Activated naive CD8-positive, alpha-beta T cell treated with anti-CD3 and anti-CD28 coated beads, Interleukin-2, amount 10 ng/mL, durations not matched to agents 7 days and 5 days (primary cell): Measurements from ENCODE around the gene FAM209B. TPM values are rescaled to one million over a fixed set of nuclear protein-coding genes. Genes with fewer than 3 reads are reported as not detected.
"Not testable (repeated sequence)": the region's sequence is repeated elsewhere in the genome, so short reads cannot be mapped to it uniquely, and the experiment has no call there.

Experiments used
- ATAC-seq: fragments of 150-1000 bp; cut with Tn5 transposase; one replicate; pipeline ENCODE4 v1.10.0; 2021; ENCODE audit warnings: low read depth, moderate library complexity
- POLR2A ChIA-PET: fragments of 350-600 bp; sonication (Branson Sonifier 250); formaldehyde crosslinking; loops from one replicate; lab custom pipeline; 2021; ENCODE audit warnings: antibody characterized with exemption; lab: Charles Lee
- DNase-seq: peaks from one replicate; pipeline ENCODE4 v3.0.0; 2021
- H3K27ac Mint-ChIP-seq: one replicate; pipeline ENCODE4 v1.8.0; 2022; ENCODE audit warnings: mild to moderate bottlenecking, mixed read lengths
- H3K27me3 Mint-ChIP-seq: one replicate; pipeline ENCODE4 v1.8.0; 2022; ENCODE audit warnings: mild to moderate bottlenecking, moderate library complexity, mixed read lengths
- H3K36me3 Mint-ChIP-seq: one replicate; pipeline ENCODE4 v1.8.0; 2021; ENCODE audit warnings: mild to moderate bottlenecking, mixed read lengths
- H3K4me1 Mint-ChIP-seq: one replicate; pipeline ENCODE4 v1.8.0; 2021; ENCODE audit warnings: mixed read lengths
- H3K4me3 Mint-ChIP-seq: one replicate; pipeline ENCODE4 v1.8.0; 2022; ENCODE audit warnings: mild to moderate bottlenecking, moderate library complexity, mixed read lengths
- H3K9me3 Mint-ChIP-seq: one replicate; pipeline ENCODE4 v1.8.0; 2021; ENCODE audit warnings: mixed read lengths
- total RNA-seq, 2 experiments: library from RNA; stranded (reverse); gene quantifications; one replicate each; pipeline ENCODE4 v1.2.3, GENCODE V29; 2021

The FAM209B gene
- total RNA-seq, 2 experiments from 2014 or later = 1.1 to 1.8 TPM

DNA sequence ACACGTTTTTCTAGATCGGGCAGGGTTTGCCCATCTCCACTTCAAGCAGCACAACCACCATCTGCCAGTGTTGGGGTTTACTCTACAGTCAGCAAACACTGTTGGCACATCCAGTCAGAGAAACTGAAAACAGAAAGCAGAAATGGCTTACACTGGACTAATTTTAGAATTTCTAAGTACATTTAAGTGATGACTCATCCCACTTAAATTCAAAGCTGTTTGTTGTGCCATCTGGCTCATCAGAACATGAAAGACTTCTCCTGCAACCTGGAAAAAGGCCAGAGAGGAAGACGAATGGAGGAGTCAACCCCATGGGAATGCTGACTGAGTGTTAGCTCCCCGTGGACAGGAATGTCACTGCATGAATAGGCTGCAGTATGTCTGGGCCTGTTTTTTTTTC, 21.8 kb downstream of the FAM209B start:
- ATAC-seq (no peak), DNase-seq (no peak)
- Mint-ChIP-seq H3K27me3 (no peaks in the 10 kb centered on the region), H3K27ac (peak overlapping the region; percentile 20), H3K4me1 (peaks cover 6% of the 10 kb centered on the region), H3K9me3 (no peaks in the 10 kb centered on the region), H3K36me3 (no peaks in the 10 kb centered on the region), H3K4me3 (no peak overlapping the region)
- POLR2A ChIA-PET = no interaction called here

DNA sequence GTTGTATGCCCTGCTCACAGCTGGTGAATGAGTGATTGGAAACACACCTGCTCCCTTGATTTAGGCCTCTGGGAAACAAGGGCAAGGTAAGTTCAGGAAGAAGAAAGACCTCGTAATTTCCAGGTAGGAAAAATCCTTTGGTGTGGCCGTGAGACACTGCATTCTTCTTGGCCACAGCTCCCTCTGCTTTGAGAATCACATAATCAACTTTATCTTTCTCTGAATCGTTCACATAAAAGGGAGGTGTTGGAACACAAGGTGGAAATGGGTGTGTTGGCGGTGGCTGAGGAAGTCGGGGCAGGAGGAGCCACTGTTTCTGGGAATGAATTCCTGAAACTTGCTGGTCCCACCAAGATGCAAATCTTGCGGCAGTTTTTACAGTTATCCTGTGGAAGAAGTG, 25.9 kb downstream of the FAM209B start:
- no peak overlapping the region for H3K4me3 Mint-ChIP-seq

DNA sequence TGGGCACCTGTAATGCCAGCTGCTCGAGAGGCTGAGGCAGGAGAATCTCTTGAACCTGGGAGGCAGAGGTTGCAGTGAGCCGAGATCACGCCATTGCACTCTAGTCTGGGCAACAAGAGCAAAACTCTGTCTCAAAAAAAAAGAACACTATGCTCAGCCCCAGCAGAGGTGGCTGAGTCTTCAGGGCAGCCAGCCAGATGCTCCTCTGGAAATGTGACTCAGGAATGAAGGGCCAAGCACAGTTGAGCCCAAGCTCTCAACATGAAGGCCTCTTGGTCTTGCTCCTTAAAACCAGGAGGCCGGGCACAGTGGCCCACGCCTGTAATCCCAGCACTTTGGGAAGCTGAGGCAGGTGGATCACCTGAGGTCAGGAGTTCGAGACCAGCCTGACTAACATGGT, 31.5 kb downstream of the FAM209B start:
- H3K27me3 Mint-ChIP-seq, H3K4me3 Mint-ChIP-seq, POLR2A ChIA-PET, H3K36me3 Mint-ChIP-seq, H3K4me1 Mint-ChIP-seq, H3K27ac Mint-ChIP-seq, H3K9me3 Mint-ChIP-seq, DNase-seq, ATAC-seq: not testable (repeated sequence)

More for the DNA sequence above, 25.9 kb downstream of the FAM209B start:
- DNase-seq (no peak), ATAC-seq (no peak)
- H3K4me1 Mint-ChIP-seq = peaks cover 6% of the 10 kb centered on the region
- no peaks in the 10 kb centered on the region for H3K9me3 Mint-ChIP-seq
- H3K36me3 Mint-ChIP-seq = no peaks in the 10 kb centered on the region
- peaks cover 2% of the 10 kb centered on the region for H3K27me3 Mint-ChIP-seq
- no peak overlapping the region for H3K27ac Mint-ChIP-seq
- POLR2A ChIA-PET = no interaction called here

DNA sequence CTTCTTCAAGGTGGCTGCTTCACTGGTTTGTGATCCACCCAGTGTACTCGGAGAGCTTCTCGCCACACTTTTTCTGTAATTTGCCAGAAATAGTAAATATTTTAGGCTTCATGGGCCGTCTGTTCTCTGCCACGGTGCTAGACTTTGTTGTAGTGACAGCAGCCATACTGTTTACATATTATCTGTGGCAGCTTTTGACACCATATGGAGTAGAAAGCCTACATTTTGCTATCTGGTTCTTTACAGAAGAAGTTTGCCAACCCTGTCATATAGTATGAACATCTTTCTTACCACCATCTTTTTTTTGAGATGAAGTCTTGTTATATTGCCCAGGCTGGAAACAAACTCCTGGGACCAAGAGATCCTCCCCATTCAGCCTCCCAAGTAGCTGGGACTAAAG, 32.5 kb downstream of the FAM209B start:
- Mint-ChIP-seq H3K9me3 (no peaks in the 10 kb centered on the region), H3K27me3 (no peaks in the 10 kb centered on the region), H3K4me3 (no peak overlapping the region), H3K4me1 (no peaks in the 10 kb centered on the region), H3K27ac (no peak overlapping the region), H3K36me3 (no peaks in the 10 kb centered on the region)
- DNase-seq = no peak
- POLR2A ChIA-PET = no interaction called here
- ATAC-seq = no peak

DNA sequence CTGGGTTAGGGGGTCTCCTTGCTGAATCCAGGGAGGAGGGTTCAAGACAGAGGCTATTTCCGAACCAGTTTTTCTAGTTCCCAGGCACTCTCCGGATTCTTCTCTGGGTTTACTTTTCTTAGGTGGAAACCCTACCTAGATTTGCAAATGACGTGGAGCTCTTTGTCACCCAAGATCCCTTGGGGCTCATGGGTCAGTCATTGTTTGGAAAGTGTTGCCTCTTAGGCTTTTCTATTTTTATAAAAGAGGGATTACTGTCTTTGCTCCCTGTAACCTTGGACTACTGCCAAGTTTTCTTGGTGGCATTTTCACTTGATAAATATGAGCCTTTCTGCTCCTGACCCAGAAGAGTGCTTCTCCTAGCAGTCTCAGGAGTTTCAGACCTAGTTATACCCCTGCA, 33.6 kb downstream of the FAM209B start:
- Mint-ChIP-seq H3K9me3 (no peaks in the 10 kb centered on the region), H3K27me3 (no peaks in the 10 kb centered on the region), H3K27ac (no peak overlapping the region), H3K4me1 (no peaks in the 10 kb centered on the region), H3K36me3 (no peaks in the 10 kb centered on the region), H3K4me3 (no peak overlapping the region)
- no peak for ATAC-seq
- no peak for DNase-seq
- POLR2A ChIA-PET = no interaction called here

DNA sequence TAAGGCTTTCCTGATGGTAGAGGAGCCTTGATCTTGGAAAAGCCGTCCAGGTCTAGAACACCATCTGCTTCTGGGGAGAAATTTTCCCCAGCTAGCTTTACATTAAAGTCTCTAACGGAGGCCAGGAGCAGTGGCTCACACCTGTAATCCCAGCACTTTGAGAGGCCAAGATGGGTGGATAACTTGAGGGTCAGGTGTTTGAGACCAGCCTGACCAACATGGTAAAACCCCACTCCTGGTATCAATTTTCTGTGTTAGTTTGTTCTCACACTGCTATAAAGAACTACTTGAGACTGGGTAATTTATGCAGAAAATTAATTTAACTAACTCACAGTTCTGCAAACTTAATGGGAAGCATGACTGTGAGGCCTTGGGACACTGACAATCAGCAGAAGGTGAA, 37.8 kb downstream of the FAM209B start:
- H3K4me1 Mint-ChIP-seq = no peaks in the 10 kb centered on the region
- no peak for DNase-seq
- no peak for ATAC-seq
- no peak overlapping the region for H3K4me3 Mint-ChIP-seq
- POLR2A ChIA-PET = no interaction called here
- no peak overlapping the region for H3K27ac Mint-ChIP-seq
- no peaks in the 10 kb centered on the region for H3K9me3 Mint-ChIP-seq
- no peaks in the 10 kb centered on the region for H3K36me3 Mint-ChIP-seq
- peaks cover 3% of the 10 kb centered on the region for H3K27me3 Mint-ChIP-seq

DNA sequence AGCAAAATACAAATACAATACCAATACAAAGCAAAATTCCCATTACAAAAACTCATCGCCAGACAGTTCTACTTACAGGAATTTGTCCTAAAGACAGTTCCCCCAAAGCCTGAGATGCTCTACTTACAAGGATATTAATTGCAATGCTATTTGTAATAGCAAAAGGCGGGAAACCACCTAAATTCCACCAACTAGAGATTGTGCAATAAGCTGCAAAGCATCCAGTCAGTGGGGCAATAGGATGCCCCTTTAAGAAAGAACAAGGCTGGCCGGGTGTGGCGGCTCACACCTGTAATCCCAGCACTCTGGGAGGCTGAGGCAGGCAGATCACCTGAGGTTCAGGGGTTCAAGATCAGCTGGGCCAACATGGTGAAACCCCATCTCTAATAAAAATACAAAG, 39.1 kb downstream of the FAM209B start:
- H3K4me1 Mint-ChIP-seq = no peaks in the 10 kb centered on the region
- H3K27me3 Mint-ChIP-seq = peaks cover 3% of the 10 kb centered on the region
- no peak overlapping the region for H3K4me3 Mint-ChIP-seq
- DNase-seq (no peak), ATAC-seq (no peak)
- no peaks in the 10 kb centered on the region for H3K9me3 Mint-ChIP-seq
- H3K36me3 Mint-ChIP-seq = no peaks in the 10 kb centered on the region
- no peak overlapping the region for H3K27ac Mint-ChIP-seq
- POLR2A ChIA-PET = no interaction called here

DNA sequence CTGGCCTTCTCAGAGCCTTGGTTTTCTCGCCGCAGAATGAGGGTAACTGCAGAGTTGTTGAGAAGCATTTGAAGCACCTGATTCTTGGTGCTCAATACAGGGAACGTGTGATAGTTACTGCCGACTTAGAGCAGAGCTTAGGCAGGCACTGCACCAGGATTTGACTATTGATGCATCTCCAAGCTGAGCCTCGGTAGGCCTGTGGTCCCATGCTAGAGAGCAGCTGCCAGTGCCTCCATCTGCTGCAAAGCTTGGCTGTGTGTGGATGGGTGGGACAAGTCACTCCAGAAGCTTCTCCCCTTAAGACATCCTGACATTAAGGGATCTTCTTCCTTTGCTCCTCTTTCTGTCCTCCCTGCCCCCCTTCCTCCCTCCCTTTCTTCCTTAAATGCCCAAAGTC, 40.9 kb downstream of the FAM209B start:
- DNase-seq = no peak
- ATAC-seq = no peak
- H3K4me1 Mint-ChIP-seq = no peaks in the 10 kb centered on the region
- H3K27me3 Mint-ChIP-seq = peaks cover 3% of the 10 kb centered on the region
- no peaks in the 10 kb centered on the region for H3K9me3 Mint-ChIP-seq
- no peak overlapping the region for H3K27ac Mint-ChIP-seq
- H3K36me3 Mint-ChIP-seq = no peaks in the 10 kb centered on the region
- POLR2A ChIA-PET = no interaction called here
- H3K4me3 Mint-ChIP-seq = no peak overlapping the region

DNA sequence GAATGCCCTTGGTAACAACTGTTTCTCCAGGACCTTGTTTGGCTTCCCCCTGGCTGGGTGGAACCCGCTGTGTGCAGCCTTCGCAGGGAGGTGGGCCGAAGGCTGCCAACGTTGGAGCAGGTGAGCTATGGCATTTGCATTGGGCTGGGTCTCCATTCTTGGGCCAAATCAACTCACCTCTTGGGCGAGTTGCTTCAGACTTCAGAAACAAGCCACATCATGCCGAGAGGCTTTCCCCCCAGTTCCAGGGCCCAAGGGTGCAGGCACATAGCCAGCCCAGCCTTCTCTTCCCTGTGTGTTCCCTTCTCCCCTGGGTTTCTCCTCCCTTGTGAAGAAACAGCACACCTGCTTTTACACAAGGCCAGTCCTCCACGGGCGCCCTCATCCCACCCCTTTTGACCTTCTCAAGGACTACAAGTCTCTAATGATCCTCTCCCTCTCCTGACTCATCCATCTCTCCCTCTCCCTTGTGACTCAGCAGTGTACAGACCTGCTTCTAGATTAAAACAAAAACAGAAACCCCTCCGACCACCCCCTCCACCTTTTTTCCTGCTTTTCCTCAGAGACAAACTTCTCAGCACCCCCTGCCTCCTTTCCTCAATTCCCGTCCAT, 41.6 kb downstream of the FAM209B start:
- no peak for ATAC-seq
- POLR2A ChIA-PET = no interaction called here
- no peak overlapping the region for H3K4me3 Mint-ChIP-seq
- H3K27me3 Mint-ChIP-seq = peaks cover 3% of the 10 kb centered on the region
- H3K27ac Mint-ChIP-seq = no peak overlapping the region
- no peaks in the 10 kb centered on the region for H3K9me3 Mint-ChIP-seq
- no peaks in the 10 kb centered on the region for H3K36me3 Mint-ChIP-seq
- DNase-seq = no peak
- H3K4me1 Mint-ChIP-seq = no peaks in the 10 kb centered on the region

DNA sequence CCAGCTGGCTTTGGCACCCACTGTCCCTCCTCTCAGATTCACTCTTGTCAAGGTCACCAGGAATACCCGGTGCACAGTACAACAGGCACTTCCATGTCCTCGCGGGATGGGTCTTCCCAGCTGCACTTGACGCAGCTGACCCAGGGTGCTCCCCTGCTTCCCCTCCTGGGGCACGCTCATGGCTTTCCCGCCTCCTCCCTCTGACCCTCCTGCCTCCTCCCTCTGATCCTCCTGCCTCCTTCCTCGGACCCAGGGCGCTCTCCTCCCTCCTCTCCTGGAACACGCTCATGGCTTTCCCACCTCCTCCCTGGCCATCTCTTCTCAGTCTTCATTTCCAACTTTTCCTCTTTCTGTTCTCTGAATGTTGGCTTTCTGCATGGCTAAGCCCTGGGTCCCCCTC, 42.1 kb downstream of the FAM209B start:
- POLR2A ChIA-PET = no interaction called here
- Mint-ChIP-seq H3K36me3 (no peaks in the 10 kb centered on the region), H3K4me1 (no peaks in the 10 kb centered on the region), H3K27ac (peak overlapping the region; percentile 18), H3K9me3 (no peaks in the 10 kb centered on the region), H3K4me3 (no peak overlapping the region), H3K27me3 (peaks cover 3% of the 10 kb centered on the region)
- no peak for DNase-seq
- no peak for ATAC-seq

DNA sequence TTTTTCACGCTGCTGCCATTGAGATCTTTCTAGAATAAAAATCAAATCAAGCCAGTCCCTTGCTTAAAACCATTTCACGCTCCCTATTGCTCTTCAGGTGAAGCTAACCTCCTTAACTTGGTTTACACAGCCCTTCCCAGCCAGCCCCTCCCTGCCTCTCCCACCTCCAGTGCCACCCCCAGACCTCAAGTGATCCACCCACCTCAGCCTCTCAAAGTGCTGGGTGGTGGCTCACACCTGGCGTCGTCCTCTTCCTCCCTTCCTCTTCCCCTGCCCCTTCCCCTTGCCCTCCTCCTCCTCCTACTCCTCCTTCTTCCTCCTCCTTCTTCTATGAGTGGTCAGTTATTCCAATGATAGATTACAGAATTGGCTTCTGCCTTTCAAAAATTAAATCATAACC, 42.9 kb downstream of the FAM209B start:
- H3K36me3 Mint-ChIP-seq = no peaks in the 10 kb centered on the region
- DNase-seq (no peak), ATAC-seq (no peak)
- no peak overlapping the region for H3K4me3 Mint-ChIP-seq
- peaks cover 8% of the 10 kb centered on the region for H3K27me3 Mint-ChIP-seq
- H3K4me1 Mint-ChIP-seq = no peaks in the 10 kb centered on the region
- no peak overlapping the region for H3K27ac Mint-ChIP-seq
- no peaks in the 10 kb centered on the region for H3K9me3 Mint-ChIP-seq
- POLR2A ChIA-PET = no interaction called here

DNA sequence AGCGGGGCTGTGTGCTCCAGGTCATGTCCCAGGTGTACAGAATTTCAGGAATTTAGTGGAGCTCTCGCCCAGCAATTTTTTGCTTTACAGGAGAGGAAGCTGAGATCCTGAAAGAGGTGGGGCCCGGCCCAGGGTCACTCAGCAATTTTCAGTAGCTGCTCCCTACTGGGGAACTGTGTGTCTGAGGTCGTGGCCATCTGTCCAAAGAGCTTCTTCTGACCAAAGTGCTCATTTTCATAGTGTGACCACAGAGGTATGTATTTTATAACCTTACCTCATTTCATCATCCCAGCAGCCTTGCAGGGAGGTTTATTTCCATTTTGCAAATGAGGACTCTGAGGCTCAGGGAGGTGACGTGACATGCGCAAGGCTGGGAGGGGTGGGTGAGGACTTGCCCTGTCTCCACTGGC, 46.3 kb downstream of the FAM209B start:
- Mint-ChIP-seq H3K27ac (no peak overlapping the region), H3K4me3 (no peak overlapping the region), H3K4me1 (no peaks in the 10 kb centered on the region), H3K9me3 (no peaks in the 10 kb centered on the region), H3K27me3 (peaks cover 6% of the 10 kb centered on the region), H3K36me3 (no peaks in the 10 kb centered on the region)
- no peak for DNase-seq
- no peak for ATAC-seq
- POLR2A ChIA-PET = no interaction called here

DNA sequence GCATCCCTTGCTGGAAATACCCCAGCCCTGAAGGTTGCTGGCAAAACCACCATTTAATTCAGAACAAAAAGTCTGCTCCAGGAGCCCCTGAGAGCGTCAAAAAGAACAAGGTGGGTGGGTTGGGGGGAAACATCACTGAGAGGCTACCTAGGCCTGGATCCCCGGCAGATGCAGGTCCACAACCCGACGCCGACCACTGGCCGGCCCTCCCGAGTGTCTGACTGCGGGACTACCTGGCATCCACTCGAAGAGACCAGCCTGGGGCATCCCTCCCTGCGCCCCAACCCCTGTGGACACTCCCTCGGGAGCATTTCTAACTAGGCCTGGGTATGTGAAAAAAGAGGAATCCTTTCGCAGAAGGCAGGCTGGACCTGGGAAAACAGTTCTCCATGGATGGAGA, 47.2 kb downstream of the FAM209B start:
- H3K27me3 Mint-ChIP-seq = peaks cover 6% of the 10 kb centered on the region
- ATAC-seq (no peak), DNase-seq (no peak)
- H3K4me3 Mint-ChIP-seq = no peak overlapping the region
- H3K27ac Mint-ChIP-seq = no peak overlapping the region
- H3K4me1 Mint-ChIP-seq = no peaks in the 10 kb centered on the region
- POLR2A ChIA-PET = no interaction called here
- no peaks in the 10 kb centered on the region for H3K9me3 Mint-ChIP-seq
- H3K36me3 Mint-ChIP-seq = no peaks in the 10 kb centered on the region

DNA sequence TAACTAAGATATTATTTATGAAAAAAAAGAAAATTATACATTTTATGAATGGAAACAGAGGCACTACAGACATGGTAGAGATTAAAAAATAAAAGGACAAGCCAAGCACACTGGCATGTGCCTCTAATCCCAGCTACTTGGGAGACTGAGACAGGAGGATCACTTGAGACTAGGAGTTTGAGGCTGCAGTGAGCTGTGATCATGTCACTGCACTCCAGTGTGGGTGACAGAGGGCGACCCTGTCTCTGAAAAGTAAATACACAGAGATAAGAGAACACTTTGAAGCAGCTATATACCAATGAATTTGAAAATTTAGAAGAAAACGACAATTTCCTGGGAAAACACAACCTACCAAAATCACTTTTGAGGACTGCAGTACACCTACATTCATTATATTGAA, 48.7 kb downstream of the FAM209B start:
- no peaks in the 10 kb centered on the region for H3K4me1 Mint-ChIP-seq
- no peaks in the 10 kb centered on the region for H3K36me3 Mint-ChIP-seq
- ATAC-seq = no peak
- DNase-seq = no peak
- POLR2A ChIA-PET = no interaction called here
- H3K4me3 Mint-ChIP-seq = no peak overlapping the region
- no peak overlapping the region for H3K27ac Mint-ChIP-seq
- H3K27me3 Mint-ChIP-seq = peaks cover 6% of the 10 kb centered on the region
- no peaks in the 10 kb centered on the region for H3K9me3 Mint-ChIP-seq

DNA sequence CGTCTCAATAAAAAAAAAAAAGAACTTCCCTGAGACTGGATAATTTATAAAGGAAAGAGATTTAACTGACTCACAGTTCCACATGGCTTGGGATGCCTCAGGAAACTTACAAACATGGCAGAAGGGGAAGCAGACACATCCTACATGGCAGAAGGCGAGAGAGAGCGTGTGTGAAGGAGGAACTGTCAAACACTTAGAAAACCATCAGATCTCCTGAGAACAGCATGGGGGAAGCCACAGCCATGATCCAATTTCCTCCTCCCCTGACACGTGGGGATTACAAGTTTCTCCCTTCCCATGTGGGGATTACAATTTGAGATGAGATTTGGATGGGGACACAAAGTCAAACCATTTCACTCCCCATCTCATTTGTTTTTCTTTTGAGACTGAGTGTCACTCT, 49.5 kb downstream of the FAM209B start:
- POLR2A ChIA-PET = no interaction called here
- Mint-ChIP-seq H3K27ac (no peak overlapping the region), H3K27me3 (peaks cover 6% of the 10 kb centered on the region), H3K4me1 (no peaks in the 10 kb centered on the region), H3K36me3 (no peaks in the 10 kb centered on the region), H3K9me3 (no peaks in the 10 kb centered on the region), H3K4me3 (no peak overlapping the region)
- ATAC-seq (no peak), DNase-seq (no peak)
